ENCODE results near the gene LRRC8E.

GRCh38 chr19:7908078-7908699 is 19.9 kb downstream of the LRRC8E start:
- TF ChIP-seq FOXP2 (optimal IDR thresholded peaks at IDR 0.05; ENCODE audit: control extremely low read depth, extremely low read length, insufficient read depth) (no peak), EZH2 (IDR thresholded peaks at IDR 0.05) (no peak), POLR2AphosphoS5 (IDR thresholded peaks at IDR 0.05; ENCODE audit: borderline replicate concordance, low read depth, low read length) (no peak)
